Left ventricle myocardium superior (tissue), 1 donor: Measurements from ENCODE around the gene SOX11. TPM values are rescaled to one million over a fixed set of nuclear protein-coding genes. Genes with fewer than 3 reads are reported as not detected.

Source experiments
- ATAC-seq: fragments of 200-7000 bp; cut with Tn5 transposase; one replicate; pipeline ENCODE4 v1.9.1; 2020; ENCODE audit warnings: mild to moderate bottlenecking, moderate library complexity
- DNase-seq: peaks from one replicate; pipeline ENCODE4 v3.0.0-alpha.2; 2020
- intact Hi-C: fragments of 100-400 bp; cut with micrococcal nuclease; formaldehyde crosslinking; loops from one replicate; pipeline ENCODE4 v1.11.0; 2022
- total RNA-seq: library from RNA; stranded (reverse); fragmentation: NEBNext Ultra II Directional; extraction: Animal tissue kit (Norgen Biotek cat#: 25700); gene quantifications from one replicate; pipeline ENCODE4 v1.2.1, GENCODE V29; 2021
- donor health status: DM: no; HTN: yes; CAD: no; lungs with severe emphysema.

SOX11 gene
- total RNA-seq, 1 donor from 2014 or later = 0.10 TPM

- peak; percentile 98 for ATAC-seq
- peak; percentile 92 for DNase-seq
Measured at GRCh38 chr2:5749347-5749746, 57.2 kb downstream of the SOX11 start.

More at GRCh38 chr2:5749347-5749746, 57.2 kb downstream of the SOX11 start:
- intact Hi-C loops = no loop called here
